Peyer's patch (tissue), 4 donors: ENCODE results near the gene UCKL1. TPM values are rescaled to one million over a fixed set of nuclear protein-coding genes. Genes with fewer than 3 reads are reported as not detected.

ENCODE experiments used
- DNase-seq, 3 donors: peaks; one replicate each; pipeline ENCODE4 v3.0.0-alpha.2; 2017 to 2019
- H3K27ac ChIP-seq, 4 donors: fragments of 200-600 bp; sonication (generic); one replicate each; pipeline ENCODE4 v1.5.1; 2016 to 2019
- H3K27me3 ChIP-seq, 2 donors: fragments of 200-600 bp; sonication (generic); one replicate each; pipeline ENCODE4 v1.5.1; 2019
- H3K36me3 ChIP-seq, 3 donors: fragments of 200-600 bp; sonication (generic); one replicate each; pipeline ENCODE4 v1.5.1; 2016 to 2019
- H3K4me1 ChIP-seq, 4 donors: fragments of 200-600 bp; sonication (generic); one replicate each; pipeline ENCODE4 v1.5.1; 2016 to 2019
- H3K4me3 ChIP-seq, 4 donors: fragments of 200-600 bp; sonication (generic); 1 replicate in 3 of 4; 2 replicates in 1 of 4; pipeline ENCODE4 v1.5.1; 2016 to 2019; ENCODE audit warnings: mild to moderate bottlenecking in 1 of 4
- H3K9me3 ChIP-seq, 4 donors: fragments of 200-600 bp; sonication (generic); one replicate each; pipeline ENCODE4 v1.5.1; 2016 to 2019; ENCODE audit warnings: mild to moderate bottlenecking in 1 of 4
- POLR2A ChIP-seq, 2 donors: fragments of 450-650 bp; IDR thresholded peaks; one replicate each; pipeline ENCODE4 v1.5.1; 2017; ENCODE audit warnings: antibody characterized with exemption in 2 of 2, mild to moderate bottlenecking in 2 of 2, moderate library complexity in 2 of 2
- total RNA-seq, 4 donors: library from RNA; depleted of rRNA; stranded (reverse); fragments of >200 nt; gene quantifications; one replicate each; pipeline ENCODE4 v1.1.0, GENCODE V29; 2016
- TF ChIP-seq, protein P1 (sequence below), 6 experiments: fragments of 450-650 bp in 4 of 6; fragments of 200-600 bp in 2 of 6; sonication (generic) in 1 of 6; IDR thresholded peaks; one replicate each; pipeline ENCODE4 v1.5.1; 2017 to 2019; ENCODE audit warnings: antibody characterized with exemption in 6 of 6, mild to moderate bottlenecking in 3 of 6, moderate library complexity in 1 of 6

The UCKL1 gene
- total RNA-seq, 4 donors from 2014 or later: 70.4 to 189 (median 136) TPM

DNA sequence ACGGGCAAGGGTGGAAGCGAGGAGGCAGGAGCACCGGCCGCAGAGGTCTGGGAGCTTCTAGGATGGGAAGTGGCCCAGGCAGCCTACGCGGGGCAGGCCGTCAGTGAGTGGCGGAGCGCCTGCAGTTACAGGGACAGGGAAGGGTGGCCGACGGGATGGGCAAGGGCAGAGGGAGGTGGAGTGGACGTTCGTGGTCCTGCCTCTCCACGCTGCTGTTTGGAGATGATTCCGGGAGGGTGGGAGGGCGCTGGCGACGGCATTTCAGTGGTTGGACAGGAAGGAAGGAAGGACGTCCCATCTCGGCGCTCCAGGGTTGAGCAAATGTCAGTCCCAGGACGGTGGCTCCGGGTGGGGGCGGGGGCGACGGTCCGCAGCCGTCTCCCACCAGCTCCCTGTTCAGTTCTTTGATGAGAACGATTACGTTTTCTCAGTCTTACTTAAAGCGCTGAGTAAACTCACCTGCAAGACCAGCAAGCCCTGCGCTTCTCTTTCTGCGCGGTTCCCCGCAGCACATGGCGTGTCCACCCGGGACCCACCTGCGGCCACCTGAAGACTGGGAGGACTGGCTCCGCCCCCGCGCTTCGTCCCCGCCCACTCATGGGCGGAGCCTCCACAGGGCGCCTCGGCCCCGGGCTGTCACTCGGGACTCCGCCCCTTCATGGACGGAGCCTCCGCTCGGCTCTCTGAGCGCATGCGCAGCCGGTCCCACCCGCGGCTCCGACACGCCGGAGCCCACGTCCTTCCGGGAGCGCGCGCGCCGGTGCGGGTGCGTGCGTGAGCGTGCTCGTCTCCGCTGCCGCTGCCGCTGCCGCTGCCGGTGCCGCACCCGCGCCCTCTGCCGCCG is 61.6 kb downstream of the UCKL1 start, which contains the start of gene DNAJC5:
TSS of gene DNAJC5 (plus strand) at position 769 of the 844 bp plus-strand sequence. CDS start 33,220 bp downstream, outside the sequence.
- TF ChIP-seq, protein P1, sequence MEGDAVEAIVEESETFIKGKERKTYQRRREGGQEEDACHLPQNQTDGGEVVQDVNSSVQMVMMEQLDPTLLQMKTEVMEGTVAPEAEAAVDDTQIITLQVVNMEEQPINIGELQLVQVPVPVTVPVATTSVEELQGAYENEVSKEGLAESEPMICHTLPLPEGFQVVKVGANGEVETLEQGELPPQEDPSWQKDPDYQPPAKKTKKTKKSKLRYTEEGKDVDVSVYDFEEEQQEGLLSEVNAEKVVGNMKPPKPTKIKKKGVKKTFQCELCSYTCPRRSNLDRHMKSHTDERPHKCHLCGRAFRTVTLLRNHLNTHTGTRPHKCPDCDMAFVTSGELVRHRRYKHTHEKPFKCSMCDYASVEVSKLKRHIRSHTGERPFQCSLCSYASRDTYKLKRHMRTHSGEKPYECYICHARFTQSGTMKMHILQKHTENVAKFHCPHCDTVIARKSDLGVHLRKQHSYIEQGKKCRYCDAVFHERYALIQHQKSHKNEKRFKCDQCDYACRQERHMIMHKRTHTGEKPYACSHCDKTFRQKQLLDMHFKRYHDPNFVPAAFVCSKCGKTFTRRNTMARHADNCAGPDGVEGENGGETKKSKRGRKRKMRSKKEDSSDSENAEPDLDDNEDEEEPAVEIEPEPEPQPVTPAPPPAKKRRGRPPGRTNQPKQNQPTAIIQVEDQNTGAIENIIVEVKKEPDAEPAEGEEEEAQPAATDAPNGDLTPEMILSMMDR (IDR thresholded peaks at IDR 0.05): no peak
- peak; percentile 55 to 72 for TF ChIP-seq POLR2A (IDR thresholded peaks at IDR 0.05)
- Histone ChIP-seq H3K27ac (peak within 1 kb of the TSS; percentile 75 to 94 (median 84)), H3K4me1 (peaks cover 3 to 64% (median 12%) of the 10 kb centered on the region in 4 donors), H3K27me3 (no peaks in the 10 kb centered on the region), H3K9me3 (no peaks in the 10 kb centered on the region), H3K4me3 (peak within 1 kb of the TSS; percentile 58 to 87 (median 64)), H3K36me3 (peaks cover 0 to 22% (median 0%) of the 10 kb centered on the region in 3 donors)
- DNase-seq: peak; percentile 93 to 98 (median 98)

DNA sequence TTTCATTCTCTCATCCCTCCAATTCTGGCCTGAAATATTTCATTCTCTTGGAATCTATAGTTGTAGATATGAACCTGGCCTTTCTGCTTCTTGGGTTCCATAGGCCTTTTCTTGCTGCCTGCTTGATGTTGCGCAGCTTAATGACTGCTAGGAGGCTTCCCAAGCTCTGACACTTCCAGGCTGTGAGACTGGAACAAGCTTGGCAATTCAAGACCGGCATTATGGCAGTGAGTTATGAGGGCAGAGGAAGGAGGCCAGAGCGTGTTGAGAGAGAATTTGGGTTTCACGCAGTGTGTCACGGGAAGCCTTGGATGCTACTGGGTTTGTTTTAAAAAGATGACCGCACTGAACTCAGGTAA is 62.2 kb downstream of the UCKL1 start:
- no peak for DNase-seq
- Histone ChIP-seq H3K4me1 (peaks cover 5 to 64% (median 12%) of the 10 kb centered on the region in 4 donors), H3K4me3 (peak overlapping the region; percentile 58 to 87 (median 64)), H3K27me3 (no peaks in the 10 kb centered on the region), H3K36me3 (peaks cover 0 to 27% (median 0%) of the 10 kb centered on the region in 3 donors), H3K9me3 (no peaks in the 10 kb centered on the region), H3K27ac (peak overlapping the region in 3 of 4 donors; percentile 81 to 94 (median 86))
- no peak for TF ChIP-seq POLR2A (IDR thresholded peaks at IDR 0.05)
- TF ChIP-seq, protein P1 (IDR thresholded peaks at IDR 0.05): no peak

DNA sequence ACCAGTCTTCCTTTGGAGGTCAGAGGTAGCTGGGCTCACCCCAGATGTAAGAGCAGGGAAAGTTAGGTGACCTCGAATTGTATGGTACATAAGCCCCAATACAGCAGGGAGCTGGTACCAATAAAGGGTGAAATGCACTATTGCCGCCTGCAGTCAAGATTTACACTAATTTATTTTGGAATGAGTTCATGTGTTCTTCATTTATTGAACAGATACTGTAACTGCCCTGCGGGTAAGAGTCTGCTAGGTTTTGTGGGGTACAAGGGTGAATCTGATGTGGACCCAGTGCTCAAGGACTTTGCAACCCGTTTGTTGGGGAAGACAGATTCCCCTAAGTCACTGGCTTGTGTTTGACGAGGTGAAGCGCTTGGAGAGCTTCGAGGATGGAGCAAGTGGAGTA is 63.8 kb downstream of the UCKL1 start:
- no peak for DNase-seq
- H3K36me3 ChIP-seq: peaks cover 0 to 36% (median 0%) of the 10 kb centered on the region in 3 donors
- TF ChIP-seq POLR2A (IDR thresholded peaks at IDR 0.05): no peak
- TF ChIP-seq, protein P1 (IDR thresholded peaks at IDR 0.05): no peak
- H3K4me3 ChIP-seq: no peak overlapping the region
- H3K27ac ChIP-seq: peak overlapping the region in 2 of 4 donors; percentile 85 to 96
- no peaks in the 10 kb centered on the region for H3K9me3 ChIP-seq
- H3K4me1 ChIP-seq: peaks cover 10 to 55% (median 11%) of the 10 kb centered on the region in 4 donors
- no peaks in the 10 kb centered on the region for H3K27me3 ChIP-seq

DNA sequence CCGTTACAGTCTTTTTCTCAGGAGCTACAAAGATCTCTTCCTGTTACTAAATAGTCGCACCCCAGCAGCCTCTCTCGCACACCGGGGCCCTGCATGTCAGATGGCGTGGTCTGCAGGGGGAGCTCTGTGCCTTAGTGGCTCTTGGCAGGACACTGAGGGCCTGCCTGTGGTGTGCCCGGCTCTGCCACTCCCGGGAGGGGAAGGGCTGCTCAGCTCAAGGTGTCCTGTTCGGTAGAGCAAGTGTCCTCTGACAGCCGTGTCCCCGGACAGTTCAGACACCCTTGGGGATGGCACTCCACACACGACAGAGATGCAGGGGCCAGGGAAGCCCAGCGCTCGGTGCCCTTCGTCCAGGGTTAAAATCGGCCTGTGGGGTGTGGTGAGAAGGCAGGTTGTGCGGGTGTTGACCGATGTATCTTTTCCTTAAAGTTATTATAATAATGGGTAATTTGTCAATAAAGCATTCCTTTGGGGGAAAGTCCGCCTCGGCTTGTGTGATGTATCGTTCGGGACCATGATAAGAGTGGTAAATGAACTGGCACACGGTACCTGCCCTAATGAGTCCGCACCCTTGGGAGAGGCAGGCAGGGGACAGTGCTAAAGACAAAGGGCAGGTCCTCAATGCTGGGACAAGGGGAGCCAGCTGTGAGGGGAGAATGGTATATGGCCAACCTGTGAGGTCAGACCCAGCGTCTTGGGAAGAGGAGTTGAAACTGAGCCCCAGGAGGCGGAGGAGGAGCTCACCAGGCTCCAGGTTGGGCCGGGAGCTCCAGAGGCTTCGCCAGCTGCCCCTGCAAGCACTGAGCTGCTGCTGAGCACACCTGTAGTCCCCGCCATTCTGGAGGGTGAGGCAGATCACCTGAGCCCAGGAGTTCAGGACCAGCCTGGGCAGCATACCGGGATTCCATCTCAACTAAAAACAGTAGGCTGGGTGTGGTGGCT is 64.9 kb downstream of the UCKL1 start:
- peak; percentile 44 to 47 for TF ChIP-seq POLR2A (IDR thresholded peaks at IDR 0.05)
- TF ChIP-seq, protein P1 (IDR thresholded peaks at IDR 0.05): peak in 3 of 6 experiments; percentile 36 to 52 (median 42)
- Histone ChIP-seq H3K4me3 (peak overlapping the region in 1 of 4 donors; percentile 10), H3K9me3 (no peaks in the 10 kb centered on the region), H3K27me3 (no peaks in the 10 kb centered on the region), H3K4me1 (peaks cover 2 to 44% (median 6%) of the 10 kb centered on the region in 4 donors), H3K36me3 (peaks cover 0 to 46% (median 0%) of the 10 kb centered on the region in 3 donors), H3K27ac (peak overlapping the region in 3 of 4 donors; percentile 71 to 96 (median 85))
- peak in 2 of 3 donors; percentile 83 to 85 for DNase-seq

DNA sequence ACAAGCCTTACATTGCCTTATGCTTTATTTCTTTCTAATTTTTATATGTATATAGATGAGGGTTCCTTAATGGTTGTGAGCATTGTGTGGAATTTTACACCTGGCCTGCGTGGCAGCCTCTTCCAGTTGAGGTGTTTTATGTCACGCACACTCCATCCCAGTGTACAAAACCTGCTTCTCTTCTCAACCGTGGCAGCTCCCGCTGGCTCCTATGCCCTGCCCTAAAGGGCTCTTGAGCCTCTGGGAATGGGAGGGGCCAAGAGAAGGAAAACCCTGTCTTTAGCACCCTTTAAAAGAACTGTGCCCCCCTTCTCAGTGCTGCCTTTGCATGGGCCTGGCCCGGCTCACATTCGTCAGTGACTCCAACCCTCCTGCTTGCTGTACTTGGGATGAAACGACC is 65.6 kb downstream of the UCKL1 start:
- TF ChIP-seq, protein P1 (IDR thresholded peaks at IDR 0.05): no peak
- no peak for TF ChIP-seq POLR2A (IDR thresholded peaks at IDR 0.05)
- H3K36me3 ChIP-seq: peaks cover 0 to 53% (median 0%) of the 10 kb centered on the region in 3 donors

More for the DNA sequence above, 65.6 kb downstream of the UCKL1 start:
- peak overlapping the region in 3 of 4 donors; percentile 71 to 96 (median 85) for H3K27ac ChIP-seq
- no peaks in the 10 kb centered on the region for H3K27me3 ChIP-seq
- peak overlapping the region in 1 of 4 donors; percentile 10 for H3K4me3 ChIP-seq
- H3K4me1 ChIP-seq: peaks cover 0 to 45% (median 5%) of the 10 kb centered on the region in 4 donors
- no peaks in the 10 kb centered on the region for H3K9me3 ChIP-seq
- no peak for DNase-seq
